HG03108 (cell line): ENCODE measurements around the gene ZC2HC1B.
"Not testable (repeated sequence)": the region's sequence is repeated elsewhere in the genome, so short reads cannot be mapped to it uniquely, and the experiment has no call there.

Source experiments
- ATAC-seq: cut with Tn5 transposase; IDR thresholded peaks from one replicate; pipeline ENCODE4 v1.9.1; 2021; ENCODE audit warnings: moderate library complexity; ENCODE audit not compliant: unreplicated experiment

The ZC2HC1B gene

GRCh38 chr6:143864234-143864633 lies at the start of gene ZC2HC1B:
TSS of gene ZC2HC1B (plus strand) at chr6:143864474. CDS start at chr6:143864540, 66 bp downstream.
- ATAC-seq: no peak

DNA sequence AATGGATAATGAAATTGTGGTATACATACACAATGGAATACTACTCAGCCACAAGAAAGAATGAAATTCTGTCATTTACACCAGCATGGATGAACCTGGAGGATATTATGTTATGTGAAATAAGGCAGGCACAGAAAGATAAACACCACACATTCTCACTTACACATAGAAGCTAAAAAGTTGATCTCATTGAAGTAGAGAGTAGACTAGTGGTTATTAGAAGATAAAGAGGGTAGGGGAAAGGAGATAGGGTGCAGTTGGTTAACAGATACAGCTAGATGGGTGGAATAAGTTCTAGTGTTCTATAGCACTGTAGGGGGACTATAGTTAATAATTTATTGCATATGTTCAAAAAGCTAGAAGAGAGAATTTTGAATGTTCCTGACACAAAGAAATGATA lies 46.7 kb upstream of the ZC2HC1B start:
- no peak for ATAC-seq

GRCh38 chr6:143821359-143821758 lies 42.9 kb upstream of the ZC2HC1B start:
- no peak for ATAC-seq

- ATAC-seq: no peak
Measured at GRCh38 chr6:143822584-143823024, 41.7 kb upstream of the ZC2HC1B start.

DNA sequence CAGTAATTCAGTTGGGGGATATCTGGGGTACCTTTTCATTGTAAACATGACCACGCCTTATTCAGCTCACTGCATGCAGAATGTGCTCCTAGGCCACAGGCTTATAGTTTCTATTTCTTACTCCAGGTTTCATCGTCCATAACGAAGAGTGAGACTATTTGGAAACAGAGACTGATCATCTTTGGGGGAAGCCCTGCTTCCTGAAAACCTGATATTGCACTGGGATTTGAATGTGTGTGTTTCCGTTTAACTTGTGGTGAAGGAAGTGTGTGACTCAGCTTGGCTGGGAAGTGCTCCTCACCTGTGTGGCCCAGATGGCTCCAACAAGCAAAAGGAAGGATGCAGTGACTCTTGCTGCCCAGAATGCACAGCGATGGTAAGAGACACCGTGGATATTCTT lies 40.7 kb upstream of the ZC2HC1B start:
- no peak for ATAC-seq

GRCh38 chr6:143828572-143828971 lies 35.7 kb upstream of the ZC2HC1B start:
- ATAC-seq: no peak

DNA sequence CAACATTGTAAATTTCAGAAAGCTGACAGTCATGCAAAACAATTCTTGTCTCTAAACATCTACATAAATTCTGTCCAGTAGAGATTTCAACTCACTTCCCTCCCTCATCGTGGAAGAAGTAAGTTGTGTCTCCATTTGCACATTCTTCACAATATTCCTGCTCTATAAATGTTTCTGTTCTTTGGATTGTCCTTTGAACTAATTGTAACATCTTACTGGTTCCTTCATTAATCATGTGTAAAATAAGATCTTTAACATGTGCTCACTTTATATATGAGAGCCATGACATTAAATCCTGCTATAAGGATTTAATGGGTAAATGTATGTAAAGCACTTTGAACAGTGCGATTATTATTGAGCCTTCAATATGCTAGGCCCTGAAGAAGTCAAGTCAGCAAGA lies 28.1 kb upstream of the ZC2HC1B start:
- no peak for ATAC-seq

DNA sequence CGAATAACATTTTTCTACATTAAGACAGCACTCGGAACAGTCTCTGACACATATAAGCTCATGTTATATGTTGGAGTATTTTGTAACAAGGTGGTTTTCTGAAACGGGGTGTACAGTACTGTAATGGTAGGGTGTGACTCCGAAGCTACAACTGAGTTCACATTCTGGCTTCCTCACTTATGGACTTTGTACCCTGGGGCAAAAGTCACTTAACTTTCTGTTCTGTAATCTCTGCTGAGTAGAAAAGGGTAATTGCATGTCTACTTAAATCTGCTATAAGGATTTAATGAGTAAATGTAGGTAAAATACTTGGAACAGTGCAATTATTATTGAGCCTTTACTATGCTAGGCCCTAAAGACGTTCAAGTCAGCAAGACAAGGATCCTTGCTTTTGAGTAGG lies 25.9 kb upstream of the ZC2HC1B start:
- no peak for ATAC-seq

- ATAC-seq: no peak
Measured at GRCh38 chr6:143839196-143839595, 25.1 kb upstream of the ZC2HC1B start.

- ATAC-seq: no peak
Measured at GRCh38 chr6:143840595-143841265, 23.5 kb upstream of the ZC2HC1B start.

- ATAC-seq: no peak
Measured at GRCh38 chr6:143842461-143842901, 21.8 kb upstream of the ZC2HC1B start.

- ATAC-seq: peak; percentile 100
Measured at GRCh38 chr6:143842902-143843676, 21.2 kb upstream of the ZC2HC1B start, which contains the start of gene LTV1. TSS of gene LTV1 (plus strand) at chr6:143843338. CDS start at chr6:143843478, 140 bp downstream.

DNA sequence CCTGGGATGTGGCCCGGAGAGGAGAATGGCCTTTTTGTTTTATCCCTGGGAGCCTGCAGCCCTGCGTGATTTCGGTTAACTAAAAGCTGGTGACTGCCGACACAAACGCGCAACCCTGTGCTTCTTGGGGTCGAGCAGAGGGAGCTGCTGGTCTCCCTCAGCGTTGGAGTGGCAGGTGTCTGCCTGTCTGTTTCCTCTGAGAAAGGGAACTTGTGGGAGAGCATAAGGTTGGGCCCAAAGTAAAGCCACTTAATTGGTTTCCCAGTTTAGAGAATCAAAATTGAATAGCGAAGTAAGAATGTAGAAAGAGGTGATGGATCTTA lies 20.6 kb upstream of the ZC2HC1B start:
- no peak for ATAC-seq

DNA sequence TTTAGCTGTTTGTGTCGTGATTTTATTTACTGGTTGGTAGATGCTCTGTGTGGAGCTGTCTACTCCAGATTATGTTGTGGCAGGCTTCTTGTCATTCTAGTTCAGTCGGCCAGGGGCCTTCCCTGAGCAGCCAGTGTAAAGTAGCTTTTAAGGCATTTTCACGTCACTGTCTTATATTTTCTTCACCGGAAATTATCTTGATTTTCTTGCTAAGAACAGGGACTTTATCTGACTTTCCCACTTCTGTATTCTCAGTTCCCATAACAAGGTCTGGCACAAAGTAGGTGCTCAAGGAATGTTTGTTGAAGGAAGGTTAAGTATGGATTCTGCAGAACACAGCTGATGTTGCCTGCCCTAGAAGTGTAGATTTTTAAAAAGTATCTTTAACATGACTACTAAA lies 20.3 kb upstream of the ZC2HC1B start:
- no peak for ATAC-seq

DNA sequence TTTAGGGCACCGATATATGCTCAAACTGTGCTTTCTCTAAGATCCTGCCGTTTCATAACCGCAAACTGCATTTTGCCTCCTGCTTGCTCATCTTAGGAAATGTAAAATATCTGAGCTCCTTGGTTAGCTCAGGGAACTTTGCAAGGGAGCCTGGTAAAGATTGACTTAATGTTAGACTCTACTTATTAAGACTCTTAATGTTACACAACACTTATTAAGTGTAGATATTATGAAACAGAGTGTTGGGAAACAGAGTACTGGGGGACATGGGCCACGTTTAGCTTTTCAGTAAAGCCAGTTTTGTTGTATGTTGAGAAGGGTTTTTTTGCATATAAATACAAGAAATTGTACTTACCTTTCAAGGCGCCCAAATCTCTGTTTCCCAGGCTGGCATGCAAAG lies 19.2 kb upstream of the ZC2HC1B start:
- ATAC-seq: no peak

- not testable (repeated sequence) for ATAC-seq
Measured at GRCh38 chr6:143851706-143852105, 12.6 kb upstream of the ZC2HC1B start.

GRCh38 chr6:143855057-143855456 lies 9.2 kb upstream of the ZC2HC1B start:
- ATAC-seq: not testable (repeated sequence)

GRCh38 chr6:143856762-143857161 lies 7.5 kb upstream of the ZC2HC1B start:
- not testable (repeated sequence) for ATAC-seq

GRCh38 chr6:143857651-143858050 lies 6.6 kb upstream of the ZC2HC1B start:
- no peak for ATAC-seq

DNA sequence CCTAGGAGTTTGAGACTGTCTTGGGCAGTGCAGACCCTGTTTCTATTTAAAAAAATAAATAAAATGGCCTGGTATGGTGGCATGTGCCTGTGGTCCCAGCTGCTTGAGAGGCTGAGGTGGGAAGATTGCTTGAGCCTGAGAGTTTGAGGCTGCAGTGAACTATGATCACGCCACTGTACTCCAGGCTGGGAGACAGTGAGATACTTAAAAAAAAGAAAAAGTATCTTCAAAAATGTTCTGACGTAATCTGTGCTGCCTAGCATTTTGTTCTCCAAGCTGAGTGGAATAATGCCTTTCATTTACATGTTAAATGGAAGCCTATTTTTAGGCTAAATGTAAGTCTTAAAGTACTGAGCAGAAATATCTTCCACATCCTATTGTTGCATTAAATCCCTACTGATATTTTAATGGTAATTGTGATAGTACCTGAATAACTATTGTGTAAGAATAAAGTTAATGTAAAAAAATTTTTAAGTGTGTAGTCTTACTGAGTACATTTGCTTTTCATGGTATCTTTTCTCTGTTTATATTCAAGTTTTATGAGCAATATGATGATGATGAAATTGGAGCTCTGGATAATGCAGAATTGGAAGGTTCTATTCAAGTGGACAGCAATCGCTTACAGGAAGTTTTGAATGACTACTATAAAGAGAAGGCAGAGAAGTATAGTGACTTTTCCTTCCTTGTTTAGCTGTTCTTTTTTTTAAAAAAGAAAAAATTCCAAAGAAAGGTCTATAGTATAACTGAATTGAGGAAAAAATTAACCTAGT lies 4.2 kb upstream of the ZC2HC1B start:
- ATAC-seq: no peak

- no peak for ATAC-seq
Measured at GRCh38 chr6:143863771-143864170, 503 bp upstream of the ZC2HC1B start.

- ATAC-seq: no peak
Measured at GRCh38 chr6:143867236-143867635, 3.0 kb downstream of the ZC2HC1B start.
